Keratinocyte (primary cell): ENCODE results near the gene FAM25G. TPM values are rescaled to one million over a fixed set of nuclear protein-coding genes. Genes with fewer than 3 reads are reported as not detected.

ENCODE experiments used
- DNase-seq: peaks from one replicate; pipeline ENCODE4 v3.0.0-alpha.2; 2011; ENCODE audit warnings: low read depth, missing footprints, low spot score
- FAIRE-seq: peaks from 2 replicates; lab custom pipeline; 2011; peaks lifted over from hg19 to GRCh38; lab: Jason Lieb, UNC
- H2AFZ ChIP-seq: 2 replicates; pipeline ENCODE4 v1.6.0; 2012; ENCODE audit warnings: low read length, control low read depth, inconsistent platforms; ENCODE audit not compliant: control insufficient read depth
- H3K27ac ChIP-seq: 2 replicates; pipeline ENCODE4 v1.5.1; 2011; ENCODE audit warnings: low read length; ENCODE audit not compliant: control insufficient read depth, insufficient read depth
- H3K27me3 ChIP-seq: 3 replicates; pipeline ENCODE4 v1.6.0; 2011; ENCODE audit warnings: low read length; ENCODE audit not compliant: control insufficient read depth, insufficient read depth; ENCODE audit errors: extremely low read depth
- H3K36me3 ChIP-seq, 2 experiments: 2 replicates in 1 of 2; 3 replicates in 1 of 2; pipeline ENCODE4 v1.5.1; 2011; ENCODE audit warnings: low read length in 2 of 2, mild to moderate bottlenecking in 1 of 2; ENCODE audit not compliant: control insufficient read depth in 2 of 2, insufficient read depth in 2 of 2; ENCODE audit errors: extremely low read depth in 1 of 2
- H3K4me1 ChIP-seq: 3 replicates; pipeline ENCODE4 v1.5.1; 2011; ENCODE audit warnings: low read length; ENCODE audit not compliant: control insufficient read depth, insufficient read depth; ENCODE audit errors: extremely low read depth
- H3K4me2 ChIP-seq: 3 replicates; pipeline ENCODE4 v1.6.0; 2011; ENCODE audit warnings: low read depth, low read length; ENCODE audit not compliant: control insufficient read depth, insufficient read depth; ENCODE audit errors: extremely low read depth
- H3K4me3 ChIP-seq, 3 experiments: fragments of 200-600 bp in 1 of 3; sonication (generic) in 1 of 3; 2 replicates in 2 of 3; 3 replicates in 1 of 3; pipeline ENCODE4 v1.5.1; 2011 to 2016; ENCODE audit warnings: low read length in 3 of 3, mild to moderate bottlenecking in 3 of 3, control low read depth in 2 of 3, inconsistent platforms in 1 of 3, low read depth in 1 of 3, mixed read lengths in 1 of 3, mixed run types in 1 of 3, moderate library complexity in 1 of 3; ENCODE audit not compliant: control insufficient read depth in 2 of 3, insufficient read depth in 2 of 3; ENCODE audit errors: extremely low read depth in 1 of 3
- H3K79me2 ChIP-seq: 2 replicates; pipeline ENCODE4 v1.6.0; 2012; ENCODE audit warnings: low read length; ENCODE audit not compliant: control insufficient read depth, insufficient read depth
- H3K9ac ChIP-seq: 3 replicates; pipeline ENCODE4 v1.6.0; 2011; ENCODE audit warnings: low read length; ENCODE audit not compliant: control insufficient read depth, insufficient read depth; ENCODE audit errors: extremely low read depth
- H3K9me1 ChIP-seq: 3 replicates; pipeline ENCODE4 v1.6.0; 2011; ENCODE audit warnings: low read length; ENCODE audit not compliant: control insufficient read depth, insufficient read depth; ENCODE audit errors: extremely low read depth
- H3K9me3 ChIP-seq: 2 replicates; pipeline ENCODE4 v1.5.1; 2012; ENCODE audit warnings: low read depth, low read length; ENCODE audit not compliant: control insufficient read depth
- H4K20me1 ChIP-seq: 3 replicates; pipeline ENCODE4 v1.6.0; 2011; ENCODE audit warnings: low read length; ENCODE audit not compliant: control insufficient read depth, insufficient read depth; ENCODE audit errors: extremely low read depth
- EZH2 ChIP-seq: IDR thresholded peaks from one replicate; pipeline ENCODE4 v1.6.1; 2012; ENCODE audit warnings: inconsistent platforms, mild to moderate bottlenecking, low read length, moderate library complexity
- dilution Hi-C: fragments of 300-500 bp; cut with MboI; formaldehyde crosslinking; loops from one replicate; pipeline ENCODE4 v1.7.0; 2020; ENCODE audit warnings: low sequenced_read_pairs; ENCODE audit not compliant: extremely low pct_ligation_motif_present
- polyA plus RNA-seq, 5 experiments: library from polyadenylated mRNA; depleted of rRNA in 3 of 5; stranded (reverse) in 3 of 5; stranded (forward) in 1 of 5; unstranded in 1 of 5; fragments of >200 nt; gene quantifications; 1 replicate in 1 of 5; 2 replicates in 3 of 5; 3 replicates in 1 of 5; pipeline versions ENCODE4 v1.2.1 to v1.2.3, GENCODE V29; 2011 to 2012; ENCODE audit warnings: missing spikeins in 2 of 5, low read depth in 1 of 5, low replicate concordance in 1 of 5
- TF ChIP-seq, protein P1 (sequence below), 3 experiments: IDR thresholded peaks in 1 of 3; conservative IDR thresholded peaks in 1 of 3; optimal IDR thresholded peaks in 1 of 3; 2 replicates in 2 of 3; 3 replicates in 1 of 3; pipeline versions ENCODE3 to v1.5.1; 2011; ENCODE audit warnings: low read length in 3 of 3, mild to moderate bottlenecking in 3 of 3, moderate library complexity in 2 of 3, control low read depth in 1 of 3, inconsistent platforms in 1 of 3; ENCODE audit not compliant: insufficient read depth in 2 of 3; ENCODE audit errors: extremely low read depth in 1 of 3

The FAM25G gene
- polyA plus RNA-seq, 1 donor (not counting 4 experiments of a cell fraction or from before 2014, with no cell fraction given): 10.6 TPM

DNA sequence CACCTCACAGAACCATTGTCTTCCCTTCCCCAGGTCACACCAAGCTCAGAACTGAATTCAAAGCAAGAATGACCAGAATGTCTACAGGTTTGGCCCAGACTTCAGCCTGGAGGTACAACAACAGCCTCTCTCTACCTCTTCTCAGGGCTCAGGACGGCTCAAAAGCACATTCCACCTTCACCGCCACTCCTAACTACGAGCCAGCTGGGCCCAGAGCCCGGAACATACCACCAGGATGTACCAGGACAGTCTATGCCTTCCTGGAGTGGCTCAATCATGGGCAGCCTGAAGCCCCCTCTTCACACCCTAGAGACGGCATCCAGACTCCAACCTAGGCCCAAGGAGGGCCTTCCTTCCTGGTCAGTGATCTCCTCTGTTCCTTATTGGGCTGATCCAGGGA is 49.1 kb downstream of the FAM25G start:
- DNase-seq: no peak
- no peaks in the 10 kb centered on the region for H3K79me2 ChIP-seq
- H2AFZ ChIP-seq: no peak overlapping the region
- no peaks in the 10 kb centered on the region for H3K4me1 ChIP-seq
- TF ChIP-seq, protein P1, sequence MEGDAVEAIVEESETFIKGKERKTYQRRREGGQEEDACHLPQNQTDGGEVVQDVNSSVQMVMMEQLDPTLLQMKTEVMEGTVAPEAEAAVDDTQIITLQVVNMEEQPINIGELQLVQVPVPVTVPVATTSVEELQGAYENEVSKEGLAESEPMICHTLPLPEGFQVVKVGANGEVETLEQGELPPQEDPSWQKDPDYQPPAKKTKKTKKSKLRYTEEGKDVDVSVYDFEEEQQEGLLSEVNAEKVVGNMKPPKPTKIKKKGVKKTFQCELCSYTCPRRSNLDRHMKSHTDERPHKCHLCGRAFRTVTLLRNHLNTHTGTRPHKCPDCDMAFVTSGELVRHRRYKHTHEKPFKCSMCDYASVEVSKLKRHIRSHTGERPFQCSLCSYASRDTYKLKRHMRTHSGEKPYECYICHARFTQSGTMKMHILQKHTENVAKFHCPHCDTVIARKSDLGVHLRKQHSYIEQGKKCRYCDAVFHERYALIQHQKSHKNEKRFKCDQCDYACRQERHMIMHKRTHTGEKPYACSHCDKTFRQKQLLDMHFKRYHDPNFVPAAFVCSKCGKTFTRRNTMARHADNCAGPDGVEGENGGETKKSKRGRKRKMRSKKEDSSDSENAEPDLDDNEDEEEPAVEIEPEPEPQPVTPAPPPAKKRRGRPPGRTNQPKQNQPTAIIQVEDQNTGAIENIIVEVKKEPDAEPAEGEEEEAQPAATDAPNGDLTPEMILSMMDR (optimal IDR thresholded peaks at IDR 0.05 in 1 of 3, IDR thresholded peaks at IDR 0.05 in 1 of 3, conservative IDR thresholded peaks at IDR 0.05 in 1 of 3; ENCODE audit: extremely low read depth in 1 of 3, insufficient read depth in 2 of 3, low read length in 3 of 3): no peak
- TF ChIP-seq EZH2: no peak
- no peak overlapping the region for H3K4me2 ChIP-seq
- no peaks in the 10 kb centered on the region for H3K9me1 ChIP-seq
- no peak overlapping the region for H3K4me3 ChIP-seq
- no peaks in the 10 kb centered on the region for H4K20me1 ChIP-seq
- no peak overlapping the region for H3K9ac ChIP-seq
- H3K9me3 ChIP-seq: peaks cover 3% of the 10 kb centered on the region
- H3K36me3 ChIP-seq: no peaks in the 10 kb centered on the region
- no peaks in the 10 kb centered on the region for H3K27me3 ChIP-seq
- H3K27ac ChIP-seq: no peak overlapping the region
- dilution Hi-C loops: no loop called here
- FAIRE-seq: no peak

DNA sequence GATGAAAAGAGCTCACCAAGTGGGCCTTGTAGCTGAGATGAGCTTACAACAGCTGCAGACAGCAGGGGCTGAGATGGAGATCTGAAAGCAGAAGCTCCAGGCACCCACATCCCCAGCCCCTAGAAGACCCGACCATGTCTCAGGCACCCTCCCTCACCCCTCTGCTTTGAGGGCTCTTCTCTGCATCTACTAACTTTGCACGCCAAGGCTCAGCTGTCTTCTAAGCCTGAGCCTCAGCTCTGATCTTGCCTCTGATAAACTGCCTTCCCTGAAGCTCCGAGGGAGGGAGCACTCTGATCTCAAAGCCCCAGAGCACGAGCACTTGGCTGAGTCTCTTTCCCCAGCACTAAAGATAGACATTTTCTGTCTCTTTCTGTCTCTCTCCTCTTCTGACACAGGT is 49.6 kb downstream of the FAM25G start:
- Histone ChIP-seq H3K9me1 (no peaks in the 10 kb centered on the region), H3K79me2 (no peaks in the 10 kb centered on the region), H3K9me3 (peaks cover 3% of the 10 kb centered on the region), H3K27me3 (no peaks in the 10 kb centered on the region), H3K9ac (no peak overlapping the region), H3K27ac (no peak overlapping the region), H2AFZ (no peak overlapping the region), H3K4me3 (no peak overlapping the region), H3K36me3 (no peaks in the 10 kb centered on the region), H3K4me2 (no peak overlapping the region), H4K20me1 (no peaks in the 10 kb centered on the region), H3K4me1 (no peaks in the 10 kb centered on the region)
- DNase-seq (no peak), FAIRE-seq (no peak)
- dilution Hi-C loops: no loop called here
- TF ChIP-seq, protein P1 (optimal IDR thresholded peaks at IDR 0.05 in 1 of 3, IDR thresholded peaks at IDR 0.05 in 1 of 3, conservative IDR thresholded peaks at IDR 0.05 in 1 of 3; ENCODE audit: extremely low read depth in 1 of 3, insufficient read depth in 2 of 3, low read length in 3 of 3): no peak
- TF ChIP-seq EZH2: no peak
